ENCODE results near the gene TBRG1. TPM values are rescaled to one million over a fixed set of nuclear protein-coding genes. Genes with fewer than 3 reads are reported as not detected.
A peak's percentile ranks its signal among the peaks of the same experiment; 100 is the strongest.

The TBRG1 gene
- total RNA-seq, 1 donor from 2014 or later: 44.9 TPM

GRCh38 chr11:124618863-124619262 lies 3.8 kb upstream of the TBRG1 start:
- TF ChIP-seq CTCF (IDR thresholded peaks at IDR 0.05): no peak
- peaks cover 8% of the 10 kb centered on the region for H3K27me3 ChIP-seq
- intact Hi-C loops (cut with DNase I): no loop called here
- H3K36me3 ChIP-seq: no peaks in the 10 kb centered on the region
- H3K27ac ChIP-seq: no peak overlapping the region
- DNase-seq: no peak
- no peaks in the 10 kb centered on the region for H3K9me3 ChIP-seq
- ATAC-seq: no peak
- no peak overlapping the region for H3K4me3 ChIP-seq
- H3K4me1 ChIP-seq: peaks cover 10% of the 10 kb centered on the region

- H3K36me3 ChIP-seq: peaks cover 38% of the 10 kb centered on the region
- intact Hi-C loops (cut with DNase I): no loop called here
- peak overlapping the region; percentile 92 for H3K4me3 ChIP-seq
- peaks cover 22% of the 10 kb centered on the region for H3K4me1 ChIP-seq
- no peak for DNase-seq
- TF ChIP-seq CTCF (IDR thresholded peaks at IDR 0.05): no peak
- H3K9me3 ChIP-seq: no peaks in the 10 kb centered on the region
- ATAC-seq: no peak
- no peak overlapping the region for H3K27ac ChIP-seq
- no peaks in the 10 kb centered on the region for H3K27me3 ChIP-seq
Measured at GRCh38 chr11:124623861-124624525, 1.3 kb downstream of the TBRG1 start.

DNA sequence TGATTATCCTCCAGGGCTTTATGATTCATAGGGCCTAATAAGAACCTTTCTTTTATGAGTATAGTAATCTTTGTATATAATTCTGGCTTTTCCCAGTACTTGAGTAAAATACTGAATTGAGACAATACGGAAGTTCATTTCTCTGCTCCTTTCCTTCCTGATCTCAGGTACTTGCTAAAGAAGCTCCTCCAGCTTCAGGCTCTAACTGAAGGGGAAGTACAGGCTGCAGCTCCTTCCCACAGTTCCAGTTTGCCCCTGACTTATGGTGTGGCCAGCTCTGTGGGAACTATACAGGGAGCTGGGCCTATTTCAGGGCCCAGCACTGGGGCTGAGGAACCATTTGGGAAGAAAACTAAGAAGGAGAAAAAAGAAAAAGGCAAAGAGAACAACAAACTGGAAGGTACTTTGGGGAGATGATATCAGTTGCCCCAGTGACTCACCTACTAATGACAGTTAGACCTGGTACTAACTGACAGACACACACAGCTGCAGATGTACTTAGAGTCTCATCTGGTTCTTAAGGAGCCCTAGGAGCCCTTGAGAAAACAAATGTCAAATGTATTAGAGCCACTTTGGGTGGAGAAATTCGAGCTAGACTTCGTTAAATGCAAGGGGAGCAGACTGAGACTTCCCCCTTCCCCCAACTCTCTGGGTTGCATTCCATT lies 3.0 kb downstream of the TBRG1 start:
- ATAC-seq: no peak

DNA sequence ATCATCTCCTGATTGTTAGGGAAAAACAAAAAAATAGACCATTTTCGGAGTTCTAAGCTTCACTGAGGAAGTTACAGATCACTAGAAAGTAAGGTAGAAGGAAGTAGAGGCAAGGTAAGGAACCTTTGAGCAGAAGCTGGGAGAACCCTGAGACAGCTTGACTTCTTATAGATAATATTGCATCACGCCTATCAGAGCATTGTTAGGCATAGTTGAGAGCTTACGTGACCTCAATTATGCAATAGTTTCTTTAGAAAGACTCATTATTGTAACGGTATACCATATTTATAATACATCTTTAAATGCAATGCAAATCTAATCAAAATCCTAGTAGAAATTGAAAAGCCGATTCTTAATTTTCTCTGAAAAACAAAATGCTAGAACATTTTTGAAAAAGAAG lies 4.9 kb downstream of the TBRG1 start:
- ATAC-seq (no peak), DNase-seq (no peak)
- H3K27me3 ChIP-seq: no peaks in the 10 kb centered on the region
- H3K4me1 ChIP-seq: peaks cover 15% of the 10 kb centered on the region
- H3K36me3 ChIP-seq: peaks cover 69% of the 10 kb centered on the region
- TF ChIP-seq CTCF (IDR thresholded peaks at IDR 0.05): no peak
- no peak overlapping the region for H3K27ac ChIP-seq
- H3K9me3 ChIP-seq: no peaks in the 10 kb centered on the region
- no peak overlapping the region for H3K4me3 ChIP-seq
- intact Hi-C loops (cut with DNase I): no loop called here

More for the DNA sequence above, 3.0 kb downstream of the TBRG1 start:
- Histone ChIP-seq H3K27me3 (no peaks in the 10 kb centered on the region), H3K4me3 (no peak overlapping the region), H3K4me1 (peaks cover 22% of the 10 kb centered on the region), H3K36me3 (peaks cover 50% of the 10 kb centered on the region), H3K27ac (no peak overlapping the region), H3K9me3 (no peaks in the 10 kb centered on the region)
- no peak for TF ChIP-seq CTCF (IDR thresholded peaks at IDR 0.05)
- intact Hi-C loops (cut with DNase I): no loop called here
- DNase-seq: no peak

- TF ChIP-seq CTCF (IDR thresholded peaks at IDR 0.05): no peak
- intact Hi-C loops (cut with DNase I): no loop called here
- ATAC-seq (no peak), DNase-seq (no peak)
- Histone ChIP-seq H3K4me3 (no peak overlapping the region), H3K27me3 (no peaks in the 10 kb centered on the region), H3K36me3 (peaks cover 90% of the 10 kb centered on the region), H3K27ac (no peak overlapping the region), H3K4me1 (peaks cover under 1% of the 10 kb centered on the region), H3K9me3 (no peaks in the 10 kb centered on the region)
Measured at GRCh38 chr11:124629961-124630360, 7.3 kb downstream of the TBRG1 start.

All from upper lobe of right lung (tissue), 1 donor.